ENCODE data around the gene CIPC. TPM values are rescaled to one million over a fixed set of nuclear protein-coding genes. Genes with fewer than 3 reads are reported as not detected.

Gene CIPC
- total and polyA plus RNA-seq, 9 donors = 7.0 to 32.4 (median 21.4) TPM

- DNase-seq = no peak
- Histone ChIP-seq H3K4me1 (ENCODE audit: insufficient read depth) (peaks cover 1% of the 10 kb centered on the region), H3K9me3 (no peaks in the 10 kb centered on the region), H3K27ac (no peak overlapping the region), H3K27me3 (no peaks in the 10 kb centered on the region), H3K4me3 (no peak overlapping the region), H3K36me3 (no peaks in the 10 kb centered on the region)
- no peak for TF ChIP-seq CTCF (IDR thresholded peaks at IDR 0.05)
- no peak for TF ChIP-seq POLR2A (IDR thresholded peaks at IDR 0.05)
- no peak for TF ChIP-seq EP300 (IDR thresholded peaks at IDR 0.05)
- intact Hi-C loops (cut with DNase I) = loop anchor here (2.0 to 5.0 kb wide), 4 partner anchors 151 to 196 kb away; no protein-coding TSS in a partner anchor
- 50 to 55% (median 51%) methylated on average over 5 of the region's 5 CpGs for WGBS, 3 donors
Observed at GRCh38 chr14:77068517-77069200, 29.4 kb upstream of the CIPC start.

GRCh38 chr14:77069551-77069950 lies 28.5 kb upstream of the CIPC start:
- WGBS, 3 donors = 81 to 86% (median 82%) methylated on average over 7 of the region's 7 CpGs
- no peak for DNase-seq
- Histone ChIP-seq H3K4me1 (ENCODE audit: insufficient read depth) (no peaks in the 10 kb centered on the region), H3K9me3 (no peaks in the 10 kb centered on the region), H3K4me3 (no peak overlapping the region), H3K36me3 (no peaks in the 10 kb centered on the region), H3K27ac (no peak overlapping the region), H3K27me3 (no peaks in the 10 kb centered on the region)
- TF ChIP-seq EP300 (IDR thresholded peaks at IDR 0.05) = no peak
- TF ChIP-seq POLR2A (IDR thresholded peaks at IDR 0.05) = no peak
- no peak for TF ChIP-seq CTCF (IDR thresholded peaks at IDR 0.05)
- intact Hi-C loops (cut with DNase I) = loop anchor here (2.0 to 5.0 kb wide), 4 partner anchors 152 to 197 kb away; no protein-coding TSS in a partner anchor

- H3K27ac ChIP-seq = no peak overlapping the region
- H3K4me1 ChIP-seq (ENCODE audit: insufficient read depth) = peaks cover 8% of the 10 kb centered on the region
- TF ChIP-seq CTCF (IDR thresholded peaks at IDR 0.05) = no peak
- TF ChIP-seq EP300 (IDR thresholded peaks at IDR 0.05) = no peak
- no peak for TF ChIP-seq POLR2A (IDR thresholded peaks at IDR 0.05)
- intact Hi-C loops (cut with DNase I) = loop anchor here in 2 of 4 donors (2.0 to 5.0 kb wide), 2 partner anchors 195 to 200 kb away; no protein-coding TSS in a partner anchor
- no peak for DNase-seq
- H3K27me3 ChIP-seq = no peaks in the 10 kb centered on the region
- no peaks in the 10 kb centered on the region for H3K36me3 ChIP-seq
- no peak overlapping the region for H3K4me3 ChIP-seq
- WGBS, 3 donors = 82 to 90% (median 88%) methylated on average over 3 of the region's 3 CpGs
- H3K9me3 ChIP-seq = no peaks in the 10 kb centered on the region
Observed at GRCh38 chr14:77071938-77072388, 26.1 kb upstream of the CIPC start.

GRCh38 chr14:77074969-77075368 lies 23.1 kb upstream of the CIPC start:
- Histone ChIP-seq H3K36me3 (no peaks in the 10 kb centered on the region), H3K4me3 (no peak overlapping the region), H3K9me3 (no peaks in the 10 kb centered on the region), H3K4me1 (ENCODE audit: insufficient read depth) (peaks cover 8% of the 10 kb centered on the region), H3K27me3 (no peaks in the 10 kb centered on the region), H3K27ac (no peak overlapping the region)
- TF ChIP-seq EP300 (IDR thresholded peaks at IDR 0.05) (no peak), POLR2A (IDR thresholded peaks at IDR 0.05) (no peak), CTCF (IDR thresholded peaks at IDR 0.05) (no peak)
- intact Hi-C loops (cut with DNase I) = loop anchor here in 1 of 4 donors (5.0 kb wide), 1 partner anchor 203 kb away; no protein-coding TSS in a partner anchor
- DNase-seq = no peak
